NCI-H446 treated with DMSO at 0.1 percent for 48 hours (cell line): Measurements from ENCODE around the gene TBX1.
A peak's percentile ranks its signal among the peaks of the same experiment; 100 is the strongest.

Source experiments
- DNase-seq: peaks from one replicate; lab custom pipeline; 2025; lab: John Stamatoyannopoulos, UW

The TBX1 gene

GRCh38 chr22:19753996-19754700 is 6.4 kb upstream of the TBX1 start:
- no peak for DNase-seq

GRCh38 chr22:19754701-19755144 is 5.9 kb upstream of the TBX1 start:
- DNase-seq: no peak

GRCh38 chr22:19755145-19755710 is 5.3 kb upstream of the TBX1 start:
- DNase-seq: no peak

- DNase-seq: no peak
Measured at GRCh38 chr22:19755722-19756287, 4.8 kb upstream of the TBX1 start.

GRCh38 chr22:19756288-19757128 is 4.1 kb upstream of the TBX1 start:
- DNase-seq: no peak

GRCh38 chr22:19757140-19757984 is 3.2 kb upstream of the TBX1 start:
- no peak for DNase-seq

DNA sequence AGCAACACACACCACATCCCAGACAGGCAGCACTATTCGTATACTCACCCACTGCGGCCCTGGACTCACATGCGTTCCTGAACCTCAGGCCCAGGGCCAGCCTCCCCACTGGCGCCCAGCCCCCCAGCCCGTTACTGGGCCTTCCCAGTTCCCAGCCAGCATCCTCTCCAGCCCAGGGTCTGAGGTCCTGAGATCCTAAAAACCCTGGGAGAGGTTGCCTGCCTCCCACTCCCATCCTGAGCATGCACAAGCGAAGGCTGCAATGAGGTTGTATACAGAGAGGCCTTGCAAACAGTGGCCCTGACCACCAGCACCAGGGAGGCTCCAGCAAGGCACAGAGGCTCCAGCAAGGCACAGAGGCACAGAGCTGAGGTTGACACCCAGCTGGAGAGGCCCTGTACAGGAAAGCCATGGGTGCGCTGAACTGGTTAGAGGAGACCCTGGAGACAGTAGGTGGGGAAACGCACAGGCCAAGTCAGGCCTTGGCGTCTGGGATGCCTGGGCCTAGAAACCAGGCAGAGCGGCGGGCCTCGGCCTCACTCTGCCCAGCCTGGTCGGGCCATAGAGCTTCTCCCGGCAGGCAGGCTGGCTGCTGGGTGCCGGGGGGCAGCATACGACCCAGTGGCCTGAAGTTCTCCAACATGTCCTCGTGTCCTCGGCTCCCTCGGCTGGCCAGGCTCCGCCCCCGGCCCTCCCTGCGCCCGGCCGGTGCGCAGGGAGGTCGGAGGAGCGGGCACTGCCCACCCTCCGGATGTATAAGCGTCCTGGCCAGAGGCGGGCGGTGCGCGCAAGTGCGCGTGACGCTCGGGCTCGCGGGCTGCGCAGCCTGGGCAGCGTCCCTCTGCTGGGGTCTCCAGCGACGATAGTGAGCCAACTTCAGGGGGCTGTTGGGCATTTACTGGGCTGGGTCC is 2.3 kb upstream of the TBX1 start:
- no peak for DNase-seq

DNA sequence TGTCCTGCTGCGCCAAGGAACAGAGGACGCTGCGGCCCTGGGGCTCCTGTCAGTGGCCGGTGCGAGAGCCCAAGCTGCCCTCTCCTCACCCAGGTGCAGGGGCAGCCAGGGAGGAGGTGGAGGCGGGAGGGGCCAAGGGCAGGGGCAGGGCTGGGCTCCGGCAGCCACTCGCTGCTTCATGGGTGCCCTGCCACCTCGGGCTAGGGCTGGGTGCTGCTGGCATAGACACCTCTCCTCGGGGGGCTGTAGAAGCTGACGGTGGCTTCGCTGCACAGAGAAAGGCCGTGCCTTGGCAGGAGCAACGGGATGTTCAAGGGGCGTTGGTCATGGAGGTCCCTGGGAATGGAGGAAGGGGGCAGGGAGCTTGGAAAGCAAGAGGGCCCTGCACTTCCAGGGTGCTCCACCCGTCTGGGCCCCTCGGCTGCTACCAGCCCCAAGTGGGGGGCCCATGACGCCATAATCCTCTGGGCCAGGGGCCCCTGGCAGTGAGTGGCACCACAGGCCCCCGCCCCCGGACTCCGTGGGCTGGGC is 1.6 kb upstream of the TBX1 start:
- DNase-seq: no peak

DNA sequence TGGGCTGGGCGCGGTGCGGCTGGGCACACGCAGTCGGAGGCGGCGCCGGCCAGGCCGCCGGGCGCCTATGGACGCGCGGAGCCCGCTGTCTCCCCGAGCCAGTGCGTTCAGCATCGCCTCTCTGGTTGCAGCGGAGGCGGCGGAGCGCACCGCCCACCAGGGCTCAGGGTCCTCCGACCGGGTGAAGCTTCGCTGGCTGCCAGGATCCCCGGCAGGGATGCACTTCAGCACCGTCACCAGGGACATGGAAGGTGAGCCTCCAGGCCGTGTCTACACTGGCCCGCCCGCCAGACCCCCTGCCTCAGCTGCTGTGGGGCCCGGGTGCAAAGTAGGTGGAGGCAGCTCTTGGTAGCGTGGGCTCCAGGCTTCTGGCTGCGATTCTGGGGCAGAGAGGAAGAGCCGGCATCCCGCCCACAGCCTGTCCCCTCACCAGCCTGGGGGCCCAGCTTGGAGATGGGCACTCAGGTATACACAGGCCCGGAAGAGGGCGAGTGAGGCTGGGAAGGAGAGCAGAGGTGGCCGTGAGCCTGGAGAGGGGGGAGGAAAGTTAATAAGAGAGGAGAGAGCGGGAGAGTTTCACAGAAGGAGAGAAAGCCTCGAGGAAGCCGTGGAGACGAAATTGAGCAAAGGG is 1.0 kb upstream of the TBX1 start:
- no peak for DNase-seq

DNA sequence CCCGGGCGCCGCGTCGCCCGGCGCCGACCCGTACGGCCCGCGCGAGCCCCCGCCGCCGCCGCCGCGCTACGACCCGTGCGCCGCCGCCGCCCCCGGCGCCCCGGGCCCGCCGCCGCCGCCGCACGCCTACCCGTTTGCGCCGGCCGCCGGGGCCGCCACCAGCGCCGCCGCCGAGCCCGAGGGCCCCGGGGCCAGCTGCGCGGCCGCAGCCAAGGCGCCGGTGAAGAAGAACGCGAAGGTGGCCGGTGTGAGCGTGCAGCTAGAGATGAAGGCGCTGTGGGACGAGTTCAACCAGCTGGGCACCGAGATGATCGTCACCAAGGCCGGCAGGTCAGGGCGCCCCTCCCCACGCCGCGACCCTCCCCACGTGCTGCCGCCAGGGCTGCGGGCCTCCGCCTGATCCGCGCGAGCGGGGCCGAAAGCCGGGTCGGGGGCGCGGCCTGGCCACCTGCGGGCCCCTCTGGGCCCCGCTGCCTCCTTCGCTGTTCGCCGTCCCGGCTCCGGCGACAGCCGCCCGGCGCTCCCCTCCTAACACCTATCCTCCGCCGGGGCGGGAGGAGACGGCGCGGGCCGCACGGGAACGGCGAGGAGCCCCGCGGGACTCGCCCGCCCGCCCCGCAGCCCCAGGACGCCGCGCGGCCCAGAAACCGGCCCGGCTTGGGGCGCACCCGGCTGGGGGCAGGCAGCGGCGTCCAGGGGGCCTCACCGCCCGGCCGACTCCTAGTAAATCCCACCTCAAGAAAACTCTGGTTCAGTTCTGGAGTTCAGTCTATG is 560 bp downstream of the TBX1 start:
- DNase-seq: no peak

DNA sequence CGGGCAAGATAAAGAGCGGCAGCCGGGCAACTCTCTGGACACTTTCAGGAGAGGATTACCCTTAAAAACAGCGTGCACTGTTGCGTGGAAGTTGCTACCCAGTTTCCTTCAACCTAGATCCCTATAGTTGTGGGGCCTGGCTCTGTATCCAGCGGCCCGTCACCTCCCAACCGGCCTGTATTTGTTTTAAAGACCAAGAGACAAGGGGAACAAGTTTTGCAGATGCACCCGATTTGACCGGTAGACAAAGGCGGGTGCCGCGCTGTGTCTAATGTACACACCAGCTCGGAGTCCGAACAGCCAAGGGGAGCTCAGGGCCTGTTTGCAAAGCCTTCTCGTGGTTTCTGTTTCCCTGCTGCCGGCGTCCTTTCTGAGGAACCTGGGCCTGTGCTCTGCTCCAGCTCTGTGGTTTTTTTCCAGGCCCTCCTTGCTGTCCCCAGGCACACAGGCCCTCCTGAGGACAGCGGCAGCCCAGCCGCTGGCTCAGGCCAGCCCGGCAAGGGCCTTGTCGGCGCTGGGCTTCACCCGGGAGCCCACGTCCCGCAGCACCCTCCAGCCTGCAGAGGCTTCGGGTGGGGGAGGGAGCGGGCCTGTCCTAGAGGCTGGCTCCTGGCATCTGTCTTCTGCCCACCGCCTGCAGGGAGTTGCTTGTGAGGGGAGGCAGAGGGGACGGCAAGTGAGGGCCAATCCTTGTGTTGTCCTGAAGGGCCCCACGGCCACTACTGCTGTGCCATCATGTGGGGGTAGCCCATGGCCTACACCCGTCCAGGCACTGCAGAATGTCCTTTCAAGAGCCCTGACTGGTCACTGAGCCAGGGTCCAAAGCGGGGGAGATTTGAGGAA is 1.4 kb downstream of the TBX1 start:
- DNase-seq: peak; percentile 8

DNA sequence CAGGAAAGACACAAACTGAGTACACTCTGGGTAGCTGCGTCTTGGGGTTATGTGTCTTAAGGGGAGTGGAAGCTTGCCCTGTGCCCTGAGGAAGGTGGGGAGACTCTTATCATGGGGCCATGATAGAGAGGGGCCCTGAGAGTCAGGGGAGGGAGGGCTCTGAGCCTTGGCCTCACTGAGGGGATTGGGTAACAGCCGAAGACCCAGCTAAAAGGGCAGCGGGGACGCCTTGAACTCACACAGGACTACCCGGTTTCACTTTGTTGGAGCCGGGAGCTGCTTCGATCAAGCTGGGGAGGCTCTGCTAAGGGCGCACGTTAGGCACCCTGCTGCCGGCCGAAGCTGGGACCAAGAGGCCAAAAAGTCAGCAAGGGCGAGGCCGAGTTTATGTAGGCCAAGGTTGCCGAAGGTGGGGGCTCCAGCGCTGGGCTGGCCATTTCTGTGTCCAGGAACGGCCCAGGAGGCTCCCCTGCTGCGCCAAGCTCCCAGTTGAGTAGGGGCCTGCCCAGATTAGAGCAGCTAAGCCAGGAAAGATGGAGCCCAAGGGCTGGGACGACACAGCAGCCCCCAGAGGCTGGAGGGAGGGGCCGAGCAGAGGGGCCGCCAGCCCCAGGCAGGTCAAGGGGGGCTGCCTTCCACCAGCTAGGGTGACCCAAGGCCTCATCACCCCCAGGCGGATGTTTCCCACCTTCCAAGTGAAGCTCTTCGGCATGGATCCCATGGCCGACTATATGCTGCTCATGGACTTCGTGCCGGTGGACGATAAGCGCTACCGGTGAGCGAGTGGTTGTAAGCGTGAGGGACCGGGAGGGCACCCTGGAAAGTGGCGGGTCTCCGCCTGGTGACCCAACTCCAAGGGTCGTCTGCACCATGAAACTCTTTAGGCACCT is 2.2 kb downstream of the TBX1 start:
- no peak for DNase-seq

- DNase-seq: no peak
Measured at GRCh38 chr22:19763458-19764298, 3.1 kb downstream of the TBX1 start.

DNA sequence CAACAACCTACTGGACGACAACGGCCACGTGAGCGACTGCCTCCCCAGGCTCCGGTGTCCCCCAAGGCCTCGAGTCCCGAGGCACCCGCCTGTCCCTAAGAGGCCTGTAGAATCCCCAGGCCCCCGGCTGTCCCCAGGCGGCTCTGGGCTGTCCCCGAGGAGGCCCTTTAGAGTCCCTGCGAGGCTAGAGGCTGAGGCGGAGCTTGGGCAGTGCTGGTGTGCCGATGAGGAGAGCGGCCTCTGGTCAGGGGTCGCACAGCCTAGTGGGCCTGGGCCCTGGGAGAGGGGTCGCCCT is 3.7 kb downstream of the TBX1 start:
- no peak for DNase-seq

- no peak for DNase-seq
Measured at GRCh38 chr22:19764636-19765476, 4.3 kb downstream of the TBX1 start.
